GM21423 (cell line): Measurements from ENCODE around the gene PSENEN.
"Not testable (repeated sequence)": the region's sequence is repeated elsewhere in the genome, so short reads cannot be mapped to it uniquely, and the experiment has no call there.

Experiments used
- ATAC-seq: cut with Tn5 transposase; IDR thresholded peaks from one replicate; pipeline ENCODE4 v1.9.1; 2021; ENCODE audit warnings: mild to moderate bottlenecking, moderate library complexity; ENCODE audit not compliant: unreplicated experiment

PSENEN gene

GRCh38 chr19:35718345-35719041, 27.0 kb upstream of the PSENEN start:
- peak; percentile 5 for ATAC-seq

- ATAC-seq: no peak
These were observed 25.9 kb upstream of the PSENEN start for GRCh38 chr19:35719402-35720162.

GRCh38 chr19:35720163-35720524, 25.3 kb upstream of the PSENEN start:
- no peak for ATAC-seq

DNA sequence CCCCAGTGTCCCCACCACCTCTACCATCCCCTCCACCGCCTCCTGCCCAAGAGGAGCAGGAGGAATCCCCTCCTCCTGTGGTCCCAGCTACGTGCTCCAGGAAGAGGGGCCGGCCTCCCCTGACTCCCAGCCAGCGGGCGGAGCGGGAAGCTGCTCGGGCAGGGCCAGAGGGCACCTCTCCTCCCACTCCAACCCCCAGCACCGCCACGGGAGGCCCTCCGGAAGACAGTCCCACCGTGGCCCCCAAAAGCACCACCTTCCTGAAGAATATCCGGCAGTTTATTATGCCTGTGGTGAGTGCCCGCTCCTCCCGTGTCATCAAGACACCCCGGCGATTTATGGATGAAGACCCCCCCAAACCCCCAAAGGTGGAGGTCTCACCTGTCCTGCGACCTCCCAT, 24.8 kb upstream of the PSENEN start:
- ATAC-seq: no peak

DNA sequence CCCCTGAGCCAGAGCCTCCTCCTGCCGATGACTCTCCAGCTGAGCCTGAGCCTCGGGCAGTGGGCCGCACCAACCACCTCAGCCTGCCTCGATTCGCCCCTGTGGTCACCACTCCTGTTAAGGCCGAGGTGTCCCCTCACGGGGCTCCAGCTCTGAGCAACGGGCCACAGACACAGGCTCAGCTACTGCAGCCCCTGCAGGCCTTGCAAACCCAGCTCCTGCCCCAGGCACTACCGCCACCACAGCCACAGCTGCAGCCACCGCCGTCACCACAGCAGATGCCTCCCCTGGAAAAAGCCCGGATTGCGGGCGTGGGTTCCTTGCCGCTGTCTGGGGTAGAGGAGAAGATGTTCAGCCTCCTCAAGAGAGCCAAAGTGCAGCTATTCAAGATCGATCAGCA, 24.1 kb upstream of the PSENEN start:
- ATAC-seq: no peak

DNA sequence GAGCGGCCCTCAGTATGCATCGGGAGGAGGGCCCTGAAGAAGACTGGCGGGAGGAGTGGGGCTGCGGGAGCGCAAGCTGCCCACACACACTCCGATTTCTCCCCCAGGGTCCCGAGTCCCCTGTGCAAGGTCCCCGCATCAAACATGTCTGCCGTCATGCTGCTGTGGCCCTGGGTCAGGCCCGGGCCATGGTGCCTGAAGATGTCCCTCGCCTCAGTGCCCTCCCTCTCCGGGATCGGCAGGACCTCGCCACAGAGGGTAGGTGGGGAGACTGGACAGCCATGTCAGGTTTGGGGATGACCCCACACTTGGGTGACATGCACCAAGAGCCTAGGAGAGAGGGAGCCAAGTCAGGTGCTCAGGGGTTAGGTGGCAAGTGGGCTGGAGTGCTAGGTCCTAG, 23.0 kb upstream of the PSENEN start:
- ATAC-seq: no peak

DNA sequence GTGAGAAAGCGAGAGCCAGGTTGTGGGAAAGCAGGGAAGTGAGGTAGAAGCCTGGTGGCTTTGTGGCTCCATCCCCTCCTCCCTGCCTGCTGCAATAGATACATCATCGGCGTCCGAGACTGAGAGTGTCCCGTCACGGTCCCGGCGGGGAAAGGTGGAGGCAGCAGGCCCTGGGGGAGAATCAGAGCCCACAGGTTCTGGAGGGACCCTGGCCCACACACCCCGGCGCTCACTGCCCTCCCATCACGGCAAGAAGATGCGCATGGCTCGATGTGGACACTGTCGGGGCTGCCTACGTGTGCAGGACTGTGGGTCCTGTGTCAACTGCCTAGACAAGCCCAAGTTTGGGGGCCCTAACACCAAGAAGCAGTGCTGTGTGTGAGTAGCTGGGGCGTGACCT, 22.6 kb upstream of the PSENEN start:
- ATAC-seq: no peak

- no peak for ATAC-seq
These were observed 21.8 kb upstream of the PSENEN start for GRCh38 chr19:35723671-35724070.

DNA sequence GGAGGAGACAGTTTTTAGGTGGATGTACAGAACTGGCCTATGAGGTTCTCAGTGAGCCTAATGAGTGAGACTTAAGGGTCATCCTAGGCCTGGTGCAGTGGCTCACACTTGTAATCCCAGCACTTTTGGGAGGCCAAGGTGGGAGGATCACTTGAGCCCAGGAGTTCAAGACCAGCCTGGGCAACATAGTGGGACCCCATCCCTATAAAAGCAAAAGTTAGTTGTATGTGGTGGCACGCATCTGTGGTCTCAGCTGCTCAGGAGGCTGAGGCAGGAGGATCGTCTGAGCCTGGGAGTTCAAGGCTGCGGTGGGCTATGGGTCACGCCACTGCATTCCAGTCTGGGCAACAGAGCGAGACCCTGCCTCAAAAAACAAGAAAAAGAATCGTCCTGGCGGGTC, 21.3 kb upstream of the PSENEN start:
- ATAC-seq: not testable (repeated sequence)

- no peak for ATAC-seq
These were observed 20.9 kb upstream of the PSENEN start for GRCh38 chr19:35724560-35724959.

GRCh38 chr19:35725216-35725861, 20.1 kb upstream of the PSENEN start:
- no peak for ATAC-seq

GRCh38 chr19:35727053-35727955, 18.1 kb upstream of the PSENEN start:
- no peak for ATAC-seq

- no peak for ATAC-seq
These were observed 17.3 kb upstream of the PSENEN start for GRCh38 chr19:35727956-35728706.

- ATAC-seq: no peak
These were observed 16.4 kb upstream of the PSENEN start for GRCh38 chr19:35729021-35729420.

DNA sequence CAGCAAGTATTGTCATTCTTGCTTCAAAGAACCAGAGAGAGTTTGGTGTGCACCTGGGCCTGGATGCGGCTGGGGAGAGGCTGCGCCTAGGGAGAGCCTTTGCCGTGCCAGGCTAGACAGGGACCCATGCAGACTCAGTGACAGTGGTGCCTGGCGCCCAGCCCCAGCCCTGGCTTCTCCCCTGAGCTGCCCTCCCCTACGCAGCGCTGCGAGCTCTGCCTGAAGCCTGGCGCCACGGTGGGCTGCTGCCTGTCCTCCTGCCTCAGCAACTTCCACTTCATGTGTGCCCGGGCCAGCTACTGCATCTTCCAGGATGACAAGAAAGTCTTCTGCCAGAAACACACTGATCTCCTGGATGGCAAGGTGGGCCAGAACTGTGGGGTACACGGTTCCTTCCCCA, 15.7 kb upstream of the PSENEN start:
- no peak for ATAC-seq

- ATAC-seq: no peak
These were observed 15.1 kb upstream of the PSENEN start for GRCh38 chr19:35730326-35730725.

DNA sequence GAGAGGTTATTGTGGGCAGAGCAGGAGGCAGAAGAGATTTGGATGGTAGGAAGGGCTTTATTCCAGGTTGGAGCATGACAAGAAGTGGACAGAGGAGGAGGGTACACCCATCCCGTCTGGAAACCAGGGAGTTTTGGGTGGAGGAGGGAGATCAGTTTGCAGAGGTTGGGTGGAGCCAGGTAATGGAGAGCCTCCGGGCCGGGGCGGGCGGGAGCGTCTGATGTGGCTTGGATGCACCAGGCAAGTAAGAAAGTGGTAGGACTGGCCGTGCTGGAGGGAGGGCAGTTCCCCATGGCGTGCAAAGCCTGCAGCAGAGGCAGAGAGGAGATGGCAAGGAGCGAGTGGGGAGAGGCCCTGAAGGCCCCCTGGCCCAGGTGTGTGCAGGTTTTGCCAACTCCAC, 14.1 kb upstream of the PSENEN start:
- ATAC-seq: no peak

- no peak for ATAC-seq
These were observed 13.6 kb upstream of the PSENEN start for GRCh38 chr19:35731779-35732405.

DNA sequence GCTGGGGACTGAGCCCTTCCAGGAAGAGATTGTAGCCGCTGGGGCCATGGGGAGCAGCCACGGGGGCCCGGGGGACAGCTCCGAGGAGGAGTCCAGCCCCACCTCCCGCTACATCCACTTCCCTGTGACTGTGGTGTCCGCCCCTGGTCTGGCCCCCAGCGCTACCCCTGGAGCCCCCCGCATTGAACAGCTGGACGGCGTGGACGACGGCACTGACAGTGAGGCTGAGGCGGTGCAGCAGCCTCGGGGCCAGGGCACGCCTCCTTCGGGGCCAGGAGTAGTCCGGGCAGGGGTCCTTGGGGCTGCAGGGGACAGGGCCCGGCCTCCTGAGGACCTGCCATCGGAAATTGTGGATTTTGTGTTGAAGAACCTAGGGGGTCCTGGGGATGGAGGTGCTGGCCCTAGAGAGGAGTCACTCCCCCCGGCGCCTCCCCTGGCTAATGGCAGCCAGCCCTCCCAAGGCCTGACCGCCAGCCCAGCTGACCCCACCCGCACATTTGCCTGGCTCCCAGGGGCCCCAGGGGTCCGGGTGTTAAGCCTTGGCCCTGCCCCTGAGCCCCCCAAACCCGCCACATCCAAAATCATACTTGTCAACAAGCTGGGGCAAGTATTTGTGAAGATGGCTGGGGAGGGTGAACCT, 12.8 kb upstream of the PSENEN start:
- ATAC-seq: no peak
